ELR (cell line): ENCODE results near the gene RHBDD2.
"Not testable (repeated sequence)": the region's sequence is repeated elsewhere in the genome, so short reads cannot be mapped to it uniquely, and the experiment has no call there.

ENCODE experiments used
- DNase-seq: peaks from one replicate; pipeline ENCODE4 v3.0.0-alpha.2; 2015; ENCODE audit warnings: low read depth

RHBDD2 gene

GRCh38 chr7:75878769-75879611 lies at the start of gene RHBDD2:
TSS of gene RHBDD2 (plus strand) at chr7:75879034. CDS start at chr7:75879083, 49 bp downstream.
- DNase-seq: peak; percentile 91

GRCh38 chr7:75829656-75830055 lies 49.2 kb upstream of the RHBDD2 start:
- peak; percentile 91 for DNase-seq

- DNase-seq: no peak
Measured at GRCh38 chr7:75830978-75831377, 47.9 kb upstream of the RHBDD2 start.

- DNase-seq: peak; percentile 57
Measured at GRCh38 chr7:75833662-75834061, 45.2 kb upstream of the RHBDD2 start.

GRCh38 chr7:75835688-75836285 lies 43.0 kb upstream of the RHBDD2 start:
- no peak for DNase-seq

GRCh38 chr7:75836798-75837197 lies 42.0 kb upstream of the RHBDD2 start:
- no peak for DNase-seq

DNA sequence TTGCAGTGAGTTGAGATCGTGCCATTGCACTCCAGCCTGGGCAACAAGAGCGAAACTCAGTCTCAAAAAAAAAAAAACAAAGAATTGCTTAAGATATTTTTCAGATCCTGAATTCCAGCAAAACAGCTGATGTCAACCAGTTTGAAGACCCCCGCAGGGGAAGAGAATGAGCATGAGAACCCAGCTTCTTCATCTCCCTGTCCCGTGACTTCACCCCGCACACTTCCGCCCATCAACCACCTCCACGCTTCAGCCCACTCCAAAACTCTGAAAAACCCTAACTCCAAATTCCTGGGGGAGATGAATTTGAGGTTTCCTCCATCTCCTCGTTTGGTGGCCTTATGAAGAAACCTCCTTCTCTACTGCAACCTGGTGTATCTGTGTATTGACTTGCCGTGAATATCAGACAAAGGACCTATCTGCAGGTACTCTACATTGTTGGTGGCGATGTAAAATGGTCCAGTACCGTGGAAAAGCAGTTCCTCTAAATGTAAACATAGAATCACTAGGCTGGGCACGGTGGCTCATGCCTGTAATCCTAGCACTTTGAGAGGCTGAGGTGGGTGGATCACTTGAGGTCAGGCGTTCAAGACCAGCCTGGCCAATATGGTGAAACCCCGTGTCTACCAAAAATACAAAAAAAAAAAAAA lies 40.4 kb upstream of the RHBDD2 start:
- DNase-seq: not testable (repeated sequence)

DNA sequence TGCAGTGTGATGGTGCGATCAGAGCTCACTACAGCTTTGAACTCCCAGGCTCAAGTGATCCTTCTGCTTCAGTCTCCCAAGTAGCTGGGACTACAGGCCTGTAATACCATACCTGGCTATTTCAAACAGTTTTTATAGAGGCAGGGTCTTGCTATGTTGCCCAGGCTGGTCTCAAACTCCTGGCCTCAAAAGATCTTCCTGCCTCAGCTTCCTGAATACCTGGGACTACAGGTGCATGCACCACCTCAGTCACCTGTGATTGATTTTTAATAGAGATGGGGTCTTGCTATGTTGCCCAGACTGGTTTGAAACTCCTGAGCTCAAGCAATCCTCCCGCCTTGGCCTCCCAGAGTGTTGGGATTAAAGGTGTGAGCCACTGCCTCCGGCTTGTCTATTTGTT lies 38.8 kb upstream of the RHBDD2 start:
- no peak for DNase-seq

- DNase-seq: peak; percentile 94
Measured at GRCh38 chr7:75842836-75843446, 35.9 kb upstream of the RHBDD2 start.

- no peak for DNase-seq
Measured at GRCh38 chr7:75843613-75844116, 35.2 kb upstream of the RHBDD2 start.

DNA sequence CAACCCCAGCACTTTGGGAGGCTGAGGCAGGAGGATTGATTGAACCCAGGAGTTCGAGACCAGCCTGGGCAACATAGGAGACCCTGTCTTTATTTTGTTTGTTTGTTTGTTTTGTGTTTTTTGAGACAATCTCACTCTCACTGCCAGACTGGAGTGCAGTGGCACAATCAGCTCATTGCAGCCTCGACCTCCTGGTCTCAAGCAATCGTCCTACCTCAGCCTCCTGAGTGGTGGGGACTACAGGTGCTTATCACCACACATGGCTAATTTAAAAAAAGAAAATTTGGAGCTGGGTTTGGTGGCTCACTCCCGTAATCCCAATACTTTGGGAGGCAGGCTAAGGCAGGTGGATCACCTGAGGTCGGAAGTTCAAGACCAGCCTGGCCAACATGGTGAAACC lies 34.7 kb upstream of the RHBDD2 start:
- no peak for DNase-seq

DNA sequence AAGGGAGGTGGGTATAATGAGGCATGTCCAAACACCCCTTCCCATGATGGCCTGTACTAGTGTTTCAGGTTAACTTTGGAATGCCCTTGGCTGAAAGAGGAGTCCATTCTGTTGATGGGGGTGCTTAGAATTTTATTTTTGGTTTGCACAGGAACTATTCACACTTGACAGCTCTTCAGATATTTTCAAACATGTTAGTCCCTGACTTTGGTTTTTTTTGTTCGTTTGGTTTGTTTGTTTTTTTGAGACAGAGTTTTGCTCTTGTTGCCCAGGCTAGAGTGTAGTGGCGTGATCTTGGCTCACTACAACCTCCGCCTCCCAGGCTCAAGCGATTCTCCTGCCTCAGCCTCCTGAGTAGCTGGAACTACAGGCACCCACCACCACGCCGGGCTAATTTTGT lies 33.7 kb upstream of the RHBDD2 start:
- DNase-seq: not testable (repeated sequence)

- DNase-seq: no peak
Measured at GRCh38 chr7:75847707-75848106, 31.1 kb upstream of the RHBDD2 start.

DNA sequence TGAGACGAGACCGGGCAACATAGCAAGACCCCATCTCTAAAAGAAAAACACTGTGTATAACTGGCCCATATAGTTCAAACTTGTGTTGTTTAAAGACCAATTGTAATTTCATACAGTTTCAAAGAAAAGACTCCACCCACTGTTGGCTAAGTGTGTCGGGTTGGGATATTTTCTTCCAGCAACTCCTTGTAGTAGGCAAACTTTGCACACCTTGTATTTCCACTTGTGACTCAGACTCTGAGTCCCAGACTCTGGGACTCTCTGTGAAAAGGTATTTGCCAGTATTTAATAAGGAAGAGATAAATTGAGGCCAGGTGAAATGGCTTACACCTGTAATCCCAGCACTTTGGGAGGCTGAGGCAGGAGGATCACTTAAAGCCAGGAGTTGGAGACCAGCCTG lies 29.3 kb upstream of the RHBDD2 start:
- DNase-seq: no peak

DNA sequence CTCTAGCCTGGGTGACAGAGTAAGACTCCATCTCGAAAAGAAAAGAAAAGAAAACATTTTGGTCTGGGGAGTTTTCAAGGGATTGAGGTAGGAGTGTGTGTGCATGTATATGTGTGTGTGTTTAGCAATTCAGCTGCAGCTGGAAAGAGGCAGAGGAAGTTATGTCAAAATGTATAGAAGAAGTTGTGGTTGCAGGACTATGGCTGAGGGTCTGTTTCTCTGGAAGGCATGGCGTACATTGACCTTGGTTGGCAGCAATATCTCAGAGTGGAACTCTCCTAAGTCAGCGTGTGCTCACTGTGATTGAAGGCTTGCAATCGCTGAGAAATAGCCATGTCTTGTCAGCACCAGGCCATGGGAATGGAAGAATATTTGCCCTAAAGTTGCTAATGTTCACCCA lies 28.6 kb upstream of the RHBDD2 start:
- no peak for DNase-seq

DNA sequence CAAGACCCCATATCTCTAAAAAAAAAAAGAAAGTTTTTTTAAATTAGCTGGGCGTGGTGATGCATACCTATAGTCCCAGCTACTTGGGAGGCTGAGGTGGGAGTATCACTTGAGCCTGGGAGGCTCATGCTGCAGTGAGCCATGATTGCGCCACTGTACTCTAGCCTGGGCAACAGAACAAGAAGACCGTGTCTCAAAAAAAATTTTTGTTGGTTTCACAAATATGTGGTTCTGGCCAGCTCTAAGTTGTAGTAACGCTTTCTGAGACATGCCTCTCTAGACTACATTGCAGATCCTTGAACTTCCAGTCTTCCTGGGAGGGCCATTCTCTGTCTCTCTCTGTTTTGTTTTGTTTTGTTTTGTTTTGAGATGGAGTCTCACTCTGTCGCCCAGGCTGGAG lies 24.6 kb upstream of the RHBDD2 start:
- no peak for DNase-seq

DNA sequence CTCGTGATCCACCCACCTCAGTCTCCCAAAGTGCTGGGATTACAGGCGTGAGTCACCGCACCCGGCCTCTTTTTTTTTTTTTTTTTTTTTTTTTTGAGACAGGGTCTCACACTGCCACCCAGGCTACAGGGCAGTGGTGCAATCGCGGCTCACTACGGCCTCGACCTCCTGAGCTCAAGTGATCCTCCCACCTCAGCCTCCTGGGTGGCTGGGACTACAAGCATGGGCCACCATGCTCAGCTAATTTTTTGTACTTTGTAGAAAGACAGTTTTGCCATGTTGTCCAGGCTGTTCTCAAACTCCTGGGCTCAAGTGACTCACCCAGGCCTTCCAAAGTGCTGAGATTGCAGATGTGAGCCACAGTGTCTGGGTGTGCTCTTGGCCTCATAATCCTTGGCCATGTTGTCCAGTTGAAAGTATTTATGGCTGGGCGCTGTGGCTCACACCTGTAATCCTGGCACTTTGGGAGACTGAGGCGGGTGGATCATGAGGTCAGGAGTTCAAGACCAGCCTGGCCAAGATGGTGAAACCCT lies 24.0 kb upstream of the RHBDD2 start:
- peak; percentile 18 for DNase-seq

- DNase-seq: no peak
Measured at GRCh38 chr7:75856536-75856935, 22.3 kb upstream of the RHBDD2 start.

GRCh38 chr7:75858410-75858809 lies 20.4 kb upstream of the RHBDD2 start:
- DNase-seq: no peak

DNA sequence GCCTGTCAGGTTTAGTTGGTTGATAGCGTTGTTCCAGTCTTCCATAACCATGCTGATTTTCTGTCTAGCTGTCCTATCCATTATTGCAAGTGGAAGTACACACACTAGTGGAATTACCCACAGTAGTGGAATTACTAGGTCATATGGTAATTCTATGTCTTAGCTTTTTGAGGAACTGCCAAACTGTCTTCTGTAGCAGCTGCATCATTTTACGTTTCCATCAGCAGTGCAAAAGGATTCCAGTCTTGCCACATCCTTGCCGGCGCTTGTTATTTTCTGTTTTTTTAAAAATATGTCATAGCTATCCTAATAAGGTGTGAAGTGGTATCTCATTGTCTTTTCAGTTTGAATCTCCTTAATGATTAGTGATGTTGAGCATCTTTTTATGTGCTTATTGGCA lies 17.2 kb upstream of the RHBDD2 start:
- DNase-seq: no peak

DNA sequence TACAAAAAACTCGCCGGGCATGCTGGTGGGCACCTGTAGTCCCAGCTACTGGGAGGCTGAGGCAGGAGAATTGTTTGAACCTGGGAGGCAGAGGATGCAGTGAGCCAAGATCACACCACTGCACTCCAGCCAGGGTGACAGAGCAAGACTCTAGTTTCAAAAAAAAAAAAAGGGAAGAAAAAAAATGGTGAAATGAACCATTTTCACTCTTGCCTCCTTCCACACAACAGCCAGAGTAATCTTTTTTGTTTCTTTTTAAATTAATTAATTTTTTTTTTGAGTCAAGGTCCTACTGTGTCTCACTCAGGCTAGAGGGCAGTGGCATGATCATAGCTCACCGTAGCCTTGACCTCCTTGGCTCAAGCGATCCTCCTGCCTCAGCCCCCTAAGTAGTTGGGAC lies 14.6 kb upstream of the RHBDD2 start:
- not testable (repeated sequence) for DNase-seq

DNA sequence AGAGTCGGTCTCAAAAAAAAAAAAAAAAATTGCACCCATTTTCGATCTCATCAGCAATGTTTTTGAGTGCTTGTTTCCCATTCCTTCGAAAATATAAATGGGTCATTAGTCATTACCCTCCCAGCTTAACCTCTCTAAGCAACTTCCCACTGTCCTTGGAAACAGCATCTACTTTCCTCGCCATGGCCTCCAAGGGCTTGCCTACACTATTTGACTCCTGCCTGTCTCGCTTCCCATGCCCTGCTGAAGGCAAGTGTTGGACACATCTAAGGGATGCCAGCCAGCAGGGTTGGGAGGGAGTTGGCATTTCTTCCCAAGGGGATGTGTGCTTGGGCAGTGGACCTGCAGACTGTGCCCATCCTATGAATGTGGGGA lies 12.7 kb upstream of the RHBDD2 start:
- DNase-seq: peak; percentile 34
